SH-SY5Y (cell line): ENCODE results near the gene SPINK8.

Source experiments
- GATA2 ChIP-seq: IDR thresholded peaks from 2 replicates; pipeline ENCODE4 v1.6.1; 2011; ENCODE audit warnings: mild to moderate bottlenecking, low read depth, low read length
- GATA3 ChIP-seq: IDR thresholded peaks from 2 replicates; pipeline ENCODE4 v1.6.1; 2011; ENCODE audit warnings: low read depth, mild to moderate bottlenecking, low read length, moderate library complexity

DNA sequence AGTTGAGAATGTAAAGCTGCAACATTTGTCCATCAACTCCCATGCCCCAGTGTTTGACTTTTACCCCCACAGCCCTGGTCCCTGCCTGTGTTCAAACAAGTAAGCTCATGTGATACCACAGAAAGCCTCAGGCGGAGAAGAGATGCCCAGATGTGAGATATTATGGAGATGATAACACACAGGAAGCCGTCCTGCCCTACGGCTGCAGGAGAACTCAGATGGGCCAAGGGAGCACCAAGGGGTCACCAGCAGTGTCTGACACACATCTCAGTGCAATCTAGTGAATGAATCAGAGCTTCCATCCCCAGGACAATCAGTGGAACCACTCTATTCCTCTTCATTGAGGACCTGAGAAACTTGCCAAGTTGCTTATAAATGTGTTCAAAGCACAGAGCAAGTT, 14.0 kb upstream of the SPINK8 start:
- TF ChIP-seq GATA3: peak; percentile 65
- TF ChIP-seq GATA2: peak; percentile 87
